GOT3 (cell line): Measurements from ENCODE around the gene SULT1C4.
"Not testable (repeated sequence)": the region's sequence is repeated elsewhere in the genome, so short reads cannot be mapped to it uniquely, and the experiment has no call there.

ENCODE experiments used
- DNase-seq: peaks from one replicate; lab custom pipeline; 2025; ENCODE audit warnings: mixed read lengths; lab: John Stamatoyannopoulos, UW

SULT1C4 gene

DNA sequence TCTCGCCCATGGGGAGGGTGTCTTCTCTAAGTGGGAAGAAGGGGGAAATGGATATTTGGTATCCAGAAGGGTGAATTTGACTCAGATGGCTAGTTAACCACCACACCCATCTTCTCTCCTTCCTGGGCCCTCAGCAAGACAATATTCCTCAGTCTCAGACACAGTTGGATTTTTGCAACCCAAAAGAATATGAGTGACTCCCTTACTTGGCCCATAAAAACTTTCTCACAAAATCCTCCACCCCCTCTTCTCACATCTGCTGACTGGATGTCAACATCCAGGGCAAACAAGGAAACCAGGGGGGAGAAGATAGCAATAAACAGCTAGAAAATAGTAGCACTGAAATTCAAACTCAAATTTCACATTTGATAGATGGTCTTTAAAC, 35.9 kb downstream of the SULT1C4 start:
- no peak for DNase-seq

DNA sequence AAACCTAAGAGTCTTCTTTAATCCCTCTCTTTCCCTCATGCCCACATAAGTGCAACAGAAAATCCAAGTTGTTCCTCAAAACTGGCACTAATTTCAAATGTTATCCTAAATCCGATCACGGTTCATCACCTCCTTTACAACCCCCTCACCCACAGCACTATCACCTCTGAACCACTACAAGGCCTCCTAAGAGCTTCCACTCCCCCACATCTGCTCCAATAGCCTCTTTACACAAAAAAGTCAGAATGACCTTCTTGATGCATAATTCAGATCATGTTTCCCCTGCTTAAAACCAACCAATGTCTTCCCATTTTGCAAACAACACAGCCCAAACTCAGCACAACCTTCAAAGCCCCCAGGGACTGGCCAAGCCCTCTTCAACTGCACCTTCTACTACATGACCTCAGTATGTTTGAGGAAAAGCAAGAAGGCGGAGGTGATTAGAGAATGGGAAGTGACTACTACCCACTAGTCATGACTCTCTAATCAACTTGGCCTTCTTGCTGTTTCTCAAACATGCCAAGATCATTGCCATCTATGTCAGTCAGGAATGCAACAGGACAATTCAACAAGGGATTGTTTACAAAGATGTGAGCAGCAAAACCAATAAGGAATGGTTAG, 36.6 kb downstream of the SULT1C4 start:
- no peak for DNase-seq

DNA sequence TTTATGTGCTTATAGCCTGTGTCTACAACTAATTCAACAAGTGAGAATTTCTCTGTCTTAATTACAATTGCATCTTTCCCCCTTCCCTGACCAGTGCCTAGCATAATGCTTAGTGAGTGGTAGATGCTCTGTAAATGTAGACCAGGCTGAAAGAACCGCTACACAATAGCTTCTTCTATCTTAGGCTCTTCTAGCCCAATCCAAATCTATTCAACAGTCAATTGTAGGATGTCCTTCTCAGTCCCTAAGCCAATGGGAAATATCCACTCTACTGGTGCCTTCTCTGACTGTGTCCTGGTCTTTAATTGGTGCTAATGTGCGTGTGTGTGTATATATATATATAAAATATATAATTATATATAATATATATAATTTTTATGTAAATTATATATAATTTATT, 37.2 kb downstream of the SULT1C4 start:
- no peak for DNase-seq

DNA sequence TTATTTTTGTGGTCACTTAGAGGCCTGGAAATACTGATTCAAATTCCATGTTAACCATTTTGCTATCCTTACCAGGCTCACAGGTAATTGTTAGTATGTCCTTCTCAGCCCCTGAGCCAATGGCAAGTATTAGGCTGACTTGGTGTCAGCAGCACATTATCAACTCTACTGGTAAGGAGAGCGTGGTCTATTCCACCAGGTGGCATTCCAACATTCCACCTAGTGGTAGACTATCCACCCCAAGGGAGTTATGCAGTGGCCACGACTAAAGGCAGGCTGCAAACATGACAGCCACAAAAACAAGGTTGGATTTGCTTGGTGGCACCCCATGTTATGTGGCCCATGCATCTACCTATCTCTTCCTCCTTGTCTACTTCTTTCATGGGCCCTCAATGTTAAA, 39.5 kb downstream of the SULT1C4 start:
- no peak for DNase-seq

DNA sequence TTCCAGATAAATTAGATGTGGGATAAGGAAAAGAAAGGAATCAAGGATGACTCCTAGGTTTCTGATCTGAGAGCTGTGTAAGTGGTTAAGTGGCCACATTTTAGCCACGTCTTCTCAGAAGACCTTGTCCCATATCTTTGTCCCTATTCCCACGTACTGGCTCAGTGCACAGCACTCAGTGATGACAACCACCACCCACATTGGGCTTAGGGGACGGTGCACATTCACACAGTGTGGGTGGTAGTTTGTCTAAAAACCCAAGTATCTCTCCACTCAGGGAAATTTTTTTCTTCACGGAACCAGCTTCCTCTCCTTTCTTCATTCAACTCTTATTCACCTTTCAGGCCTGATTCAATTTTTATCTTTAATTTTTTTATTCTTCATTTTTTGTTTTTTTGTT, 40.7 kb downstream of the SULT1C4 start:
- no peak for DNase-seq

DNA sequence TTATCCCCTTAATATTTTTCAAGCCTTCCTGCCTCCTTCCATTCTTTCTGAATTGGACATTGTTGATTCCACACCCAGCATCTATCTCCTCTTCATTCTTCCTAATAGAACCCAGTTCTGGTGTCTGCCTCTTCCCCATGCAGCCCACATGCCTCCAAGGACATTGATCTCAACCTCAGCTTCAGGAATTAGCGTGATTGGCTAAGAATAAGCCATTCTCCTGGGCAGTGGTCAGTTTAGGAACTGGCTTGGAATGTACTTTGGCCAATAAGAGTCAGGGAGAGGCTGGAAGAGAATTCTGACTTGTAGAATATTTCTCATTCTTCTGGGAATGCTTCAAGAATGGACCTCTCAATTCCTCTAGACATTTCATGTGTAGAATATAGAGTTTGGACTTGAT, 45.3 kb downstream of the SULT1C4 start:
- DNase-seq = no peak

DNA sequence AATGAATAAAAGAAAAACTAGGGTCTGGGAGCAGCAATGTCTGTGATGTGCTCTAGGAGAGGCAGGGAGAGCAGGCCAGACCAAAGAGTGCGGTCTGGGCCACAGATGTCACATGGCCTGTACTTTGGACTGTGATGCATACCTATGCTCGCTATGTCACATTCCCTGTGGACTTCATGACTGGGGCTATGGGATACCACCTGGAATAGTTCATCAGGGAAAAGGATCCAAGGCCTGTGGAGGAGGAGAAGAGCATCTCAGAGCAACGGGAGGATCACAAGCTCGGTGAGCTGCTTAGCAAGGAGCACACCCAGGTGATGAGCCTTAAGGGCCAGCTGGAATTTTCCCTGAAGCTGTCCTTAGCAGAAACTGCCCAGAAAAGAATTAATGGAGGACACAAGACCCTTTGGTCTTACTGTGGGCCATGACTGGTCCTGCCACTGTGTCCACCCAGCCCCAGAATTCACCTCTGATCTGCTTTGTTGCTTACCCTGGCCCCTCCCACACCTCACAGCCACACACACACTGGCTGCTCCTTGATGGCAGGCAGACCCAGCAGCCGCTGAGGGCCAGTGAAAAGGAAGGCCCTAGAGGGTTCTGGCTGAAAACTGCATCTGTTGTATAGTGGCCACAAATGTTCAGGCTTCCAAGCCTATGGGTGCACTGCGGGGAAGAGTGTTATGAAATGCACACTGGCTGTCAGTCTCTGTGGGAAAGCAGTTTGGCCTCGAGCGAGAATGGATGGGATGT, 45.9 kb downstream of the SULT1C4 start:
- no peak for DNase-seq

DNA sequence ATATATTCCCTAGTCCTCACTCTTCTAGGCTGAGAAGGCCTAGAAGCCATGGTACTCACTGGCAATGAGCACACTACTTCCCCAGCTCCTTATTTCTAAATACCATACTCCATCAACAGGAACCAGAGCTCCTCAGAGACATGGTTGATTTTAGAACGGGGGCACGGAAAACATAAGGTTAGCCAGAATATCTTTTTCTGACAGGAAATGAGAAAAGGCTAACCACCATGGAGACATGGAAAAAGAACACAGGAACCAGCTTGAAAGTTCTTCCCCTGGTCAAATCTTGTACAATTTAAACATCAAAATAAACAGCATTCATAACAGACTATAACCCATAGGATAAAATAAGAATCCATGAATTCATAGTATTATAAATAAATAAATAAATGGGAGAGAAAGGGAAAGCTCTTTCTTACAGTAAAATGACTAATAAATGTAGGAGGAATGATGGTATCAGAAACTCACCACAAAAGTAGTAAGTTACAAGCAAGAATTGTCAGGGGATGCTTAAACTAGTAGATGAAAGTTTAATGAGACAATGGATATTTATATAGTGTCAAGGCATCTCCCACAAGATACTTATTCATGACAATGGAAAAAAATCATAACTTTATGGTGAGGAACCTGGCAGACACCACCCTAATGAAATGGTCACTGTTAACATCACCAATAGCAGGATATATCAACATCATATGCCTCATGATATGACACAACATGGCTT, 50.7 kb downstream of the SULT1C4 start:
- DNase-seq = no peak

DNA sequence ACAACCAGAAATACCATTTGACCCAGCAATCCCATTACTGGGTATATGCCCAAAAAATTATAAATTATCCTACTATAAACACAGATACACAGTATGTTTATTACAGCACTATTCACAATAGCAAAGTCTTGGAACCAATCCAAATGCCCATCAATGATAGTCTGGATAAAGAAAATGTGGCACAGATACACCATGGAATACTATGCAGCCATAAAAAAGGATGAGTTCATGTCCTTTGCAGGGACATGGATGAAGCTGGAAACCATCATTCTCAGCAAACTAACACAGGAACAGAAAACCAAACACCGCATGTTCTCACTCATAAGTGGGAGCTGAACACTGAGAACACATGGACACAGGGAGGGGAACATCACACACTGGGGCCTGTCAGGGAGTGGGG, 57.8 kb downstream of the SULT1C4 start:
- not testable (repeated sequence) for DNase-seq

DNA sequence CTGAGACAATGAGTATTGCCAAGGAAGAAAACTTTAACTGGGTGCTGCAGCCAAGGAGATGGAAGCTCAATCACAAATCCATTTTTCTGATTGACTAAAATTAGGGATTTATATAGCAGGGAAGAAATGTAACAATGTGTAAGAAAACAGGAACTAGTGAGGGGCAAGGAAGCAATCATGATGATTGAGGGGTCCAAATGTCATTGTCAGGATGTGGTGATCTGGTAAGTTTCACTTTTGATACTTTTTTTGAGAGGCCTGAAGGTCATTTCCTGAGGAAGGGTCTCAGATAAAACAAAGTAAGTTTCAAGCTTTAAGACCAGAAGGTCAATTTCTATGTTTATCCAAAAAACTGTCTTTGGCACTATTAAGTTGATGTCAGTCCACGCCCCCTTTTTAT, 59.2 kb downstream of the SULT1C4 start:
- no peak for DNase-seq
